GM10847 (cell line): Measurements from ENCODE around the gene GPR162.

Source experiments
- POLR2A ChIP-seq: IDR thresholded peaks from 2 replicates; pipeline ENCODE4 v1.6.1; 2011; ENCODE audit not compliant: insufficient read length; ENCODE audit errors: extremely low read depth

The GPR162 gene

DNA sequence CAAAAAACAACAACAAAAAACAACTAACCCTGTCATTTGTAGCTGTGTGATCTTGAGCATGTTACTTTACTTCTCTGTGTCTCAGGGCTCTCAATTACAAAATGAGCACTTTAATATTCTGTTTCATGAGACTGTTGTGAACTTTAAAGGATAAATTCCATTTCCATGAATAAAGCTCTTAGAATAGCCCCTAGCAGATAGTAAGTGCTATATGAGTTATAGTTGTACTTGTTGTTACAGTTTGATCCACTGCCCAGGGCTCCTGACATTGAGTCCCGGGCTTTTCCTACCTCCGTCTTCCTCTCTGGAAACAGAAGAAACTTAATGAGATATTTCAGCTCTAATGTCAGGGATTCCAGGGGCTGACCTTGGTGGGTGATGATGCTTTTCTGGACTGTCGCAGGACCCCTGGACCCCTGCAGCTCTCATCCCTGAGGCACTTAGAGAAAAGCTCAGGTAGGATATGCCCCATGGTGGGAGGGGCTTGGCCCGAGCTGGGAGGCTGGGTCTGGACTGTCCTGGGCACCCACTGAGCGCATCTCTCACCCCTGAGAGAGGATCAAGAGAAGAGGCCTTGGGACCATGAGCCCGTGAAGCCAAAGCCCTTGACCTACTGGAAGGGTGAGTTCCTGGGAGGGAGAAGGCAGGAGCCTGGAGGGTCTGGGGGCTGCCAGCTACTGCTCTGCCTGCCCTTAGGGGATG, 11.7 kb downstream of the GPR162 start:
- TF ChIP-seq POLR2A: no peak

DNA sequence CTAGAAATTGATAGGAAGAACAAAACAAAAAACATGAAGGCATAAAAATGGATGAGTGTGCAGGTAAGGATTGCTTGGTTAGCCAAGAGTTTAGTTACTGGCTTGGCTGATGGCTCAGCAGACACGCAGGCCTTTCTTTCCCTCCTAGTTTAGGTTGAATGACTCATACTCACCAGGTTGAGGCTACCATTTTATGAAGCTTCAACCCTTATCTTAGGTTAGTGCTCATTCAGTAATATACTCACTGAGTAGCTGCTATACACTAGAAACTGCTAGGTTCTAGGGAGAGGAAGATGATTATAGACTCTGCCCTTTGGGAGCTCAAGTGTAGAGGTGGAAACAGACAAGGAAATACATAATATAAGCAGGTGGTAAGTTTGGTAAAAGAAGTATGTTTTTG, 12.6 kb downstream of the GPR162 start:
- no peak for TF ChIP-seq POLR2A

- TF ChIP-seq POLR2A: no peak
These were observed 13.3 kb downstream of the GPR162 start for GRCh38 chr12:6834873-6835272.

GRCh38 chr12:6836851-6837250, 15.2 kb downstream of the GPR162 start:
- no peak for TF ChIP-seq POLR2A

GRCh38 chr12:6837370-6838060, 15.9 kb downstream of the GPR162 start:
- no peak for TF ChIP-seq POLR2A

DNA sequence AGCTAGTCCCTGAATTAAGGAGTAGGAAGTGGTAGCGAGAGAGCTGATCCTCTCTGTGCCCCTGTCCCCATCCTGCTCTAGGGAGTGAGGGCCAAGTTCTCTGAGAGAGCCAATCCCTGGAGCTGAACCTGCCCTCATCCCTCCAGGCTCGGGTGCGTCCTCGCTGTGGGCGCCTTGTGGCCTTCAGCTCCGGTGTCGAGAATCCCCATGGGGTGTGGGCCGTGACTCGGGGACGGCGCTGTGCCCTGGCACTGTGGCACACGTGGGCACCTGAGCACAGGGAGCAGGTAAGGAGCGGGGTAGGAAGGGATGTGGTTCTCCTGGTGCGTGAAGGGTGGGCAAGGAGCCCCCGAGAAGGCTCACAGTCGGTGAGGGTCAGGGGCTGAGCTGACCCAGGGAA, 17.2 kb downstream of the GPR162 start:
- no peak for TF ChIP-seq POLR2A

GRCh38 chr12:6839482-6840201, 18.0 kb downstream of the GPR162 start:
- TF ChIP-seq POLR2A: no peak

GRCh38 chr12:6840330-6840729, 18.7 kb downstream of the GPR162 start:
- TF ChIP-seq POLR2A: no peak

DNA sequence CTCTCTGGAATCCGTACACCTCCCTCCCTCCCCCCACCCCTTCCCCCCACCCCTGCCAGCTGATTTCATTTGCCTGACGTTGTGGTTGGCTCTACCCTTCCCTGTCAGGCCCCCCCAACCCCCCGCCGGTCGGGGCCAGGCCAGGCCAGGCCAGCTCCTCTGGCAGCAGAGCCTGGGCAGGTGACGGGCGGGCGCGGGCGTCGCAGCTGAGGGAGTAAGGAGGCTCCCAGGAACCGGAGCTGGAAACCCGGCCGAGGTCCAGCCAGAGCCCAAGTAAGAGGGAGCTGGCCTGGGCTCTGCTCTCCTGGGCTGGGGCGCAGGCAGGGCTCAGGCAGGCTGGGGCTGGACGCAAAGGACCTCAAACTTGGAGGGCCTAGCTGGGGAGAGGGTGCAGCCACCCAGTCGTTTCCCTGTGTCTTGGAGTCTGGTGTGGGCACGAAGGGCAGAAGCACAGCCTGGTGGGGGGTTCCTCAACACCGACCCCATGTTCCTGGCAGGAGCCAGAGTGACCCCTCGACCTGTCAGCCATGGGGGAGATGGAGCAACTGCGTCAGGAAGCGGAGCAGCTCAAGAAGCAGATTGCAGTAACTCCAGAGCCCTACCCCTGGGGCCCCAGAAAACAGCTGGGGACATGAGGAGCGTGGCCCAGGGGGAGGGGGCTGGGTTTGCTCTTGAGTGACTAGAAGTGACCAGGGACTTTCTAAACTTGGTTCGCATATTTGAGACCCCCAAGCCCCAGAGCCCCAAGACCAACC, 19.3 kb downstream of the GPR162 start, which contains the start of gene GNB3:
Gene GNB3, plus strand, starts transcription at position 165 of the 755 bp plus-strand sequence. Its CDS starts 363 bp downstream, at position 528.
- TF ChIP-seq POLR2A: no peak

GRCh38 chr12:6842075-6842474, 20.5 kb downstream of the GPR162 start:
- TF ChIP-seq POLR2A: no peak

DNA sequence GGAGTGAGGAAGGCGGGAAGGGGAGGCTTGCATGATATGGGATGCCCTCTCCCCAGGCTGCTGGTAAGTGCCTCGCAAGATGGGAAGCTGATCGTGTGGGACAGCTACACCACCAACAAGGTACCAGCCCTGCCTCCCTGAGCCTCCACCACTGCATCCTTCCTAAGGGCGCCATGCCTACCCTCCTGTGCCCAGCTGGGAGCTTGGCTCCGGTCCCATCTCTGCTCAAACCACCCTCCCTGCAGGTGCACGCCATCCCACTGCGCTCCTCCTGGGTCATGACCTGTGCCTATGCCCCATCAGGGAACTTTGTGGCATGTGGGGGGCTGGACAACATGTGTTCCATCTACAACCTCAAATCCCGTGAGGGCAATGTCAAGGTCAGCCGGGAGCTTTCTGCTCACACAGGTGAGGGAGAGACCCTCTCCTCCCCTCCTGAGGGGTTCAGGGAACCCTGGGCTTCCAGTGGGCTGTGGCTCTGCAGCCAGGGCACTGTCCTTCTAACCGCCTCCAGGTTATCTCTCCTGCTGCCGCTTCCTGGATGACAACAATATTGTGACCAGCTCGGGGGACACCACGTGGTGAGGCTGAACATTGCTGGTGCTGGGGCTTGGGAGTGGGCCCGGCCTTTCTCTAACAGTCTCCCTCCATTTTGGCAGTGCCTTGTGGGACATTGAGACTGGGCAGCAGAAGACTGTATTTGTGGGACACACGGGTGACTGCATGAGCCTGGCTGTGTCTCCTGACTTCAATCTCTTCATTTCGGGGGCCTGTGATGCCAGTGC, 21.7 kb downstream of the GPR162 start:
- no peak for TF ChIP-seq POLR2A

DNA sequence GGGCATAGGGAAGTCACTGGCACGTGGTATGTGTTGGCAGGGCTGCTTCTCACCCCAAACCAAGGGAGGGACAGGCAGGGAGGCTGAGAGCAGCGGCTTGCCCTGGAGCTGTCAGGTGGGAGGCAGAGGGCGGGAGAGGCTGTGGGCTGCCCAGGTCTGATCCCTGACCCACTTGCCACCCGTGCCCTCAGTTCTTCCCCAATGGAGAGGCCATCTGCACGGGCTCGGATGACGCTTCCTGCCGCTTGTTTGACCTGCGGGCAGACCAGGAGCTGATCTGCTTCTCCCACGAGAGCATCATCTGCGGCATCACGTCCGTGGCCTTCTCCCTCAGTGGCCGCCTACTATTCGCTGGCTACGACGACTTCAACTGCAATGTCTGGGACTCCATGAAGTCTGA, 23.8 kb downstream of the GPR162 start:
- no peak for TF ChIP-seq POLR2A

GRCh38 chr12:6846316-6846869, 24.8 kb downstream of the GPR162 start:
- TF ChIP-seq POLR2A: no peak

DNA sequence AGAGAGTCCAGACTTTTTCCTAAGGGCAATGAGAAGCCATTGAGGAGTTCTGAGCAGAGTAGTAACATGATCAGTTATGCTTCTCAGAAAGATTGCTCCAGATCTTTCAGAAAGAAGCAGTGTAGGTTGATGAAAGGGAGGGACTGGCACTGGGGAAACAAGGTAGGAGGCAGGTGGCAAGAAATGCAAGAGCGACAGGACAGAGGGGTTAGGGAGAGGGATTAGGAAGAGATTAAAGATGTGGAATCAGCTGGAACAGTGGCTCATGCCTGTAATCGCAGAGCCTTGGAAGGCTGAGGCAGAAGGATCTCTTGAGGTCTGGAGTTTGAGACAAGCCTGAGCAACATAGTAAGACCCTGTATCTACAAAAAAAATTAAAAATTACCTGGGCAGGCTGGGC, 26.1 kb downstream of the GPR162 start:
- TF ChIP-seq POLR2A: no peak
